HFF-Myc (cell line): ENCODE data around the gene NADSYN1.

ENCODE experiments used
- DNase-seq: peaks from one replicate; pipeline ENCODE4 v3.0.0-alpha.2; 2011; ENCODE audit warnings: low read depth; ENCODE audit errors: extremely low read depth
- H3K4me3 ChIP-seq: replicated peaks from 2 replicates; pipeline ENCODE4 v1.5.1; 2011; ENCODE audit warnings: low read depth, mild to moderate bottlenecking, control low read depth, low read length
- TF ChIP-seq, protein P1 (sequence below): IDR thresholded peaks from 2 replicates; pipeline ENCODE4 v1.5.1; 2012; ENCODE audit warnings: mild to moderate bottlenecking, low read depth, low read length, control low read depth; ENCODE audit errors: missing control alignments

The NADSYN1 gene

DNA sequence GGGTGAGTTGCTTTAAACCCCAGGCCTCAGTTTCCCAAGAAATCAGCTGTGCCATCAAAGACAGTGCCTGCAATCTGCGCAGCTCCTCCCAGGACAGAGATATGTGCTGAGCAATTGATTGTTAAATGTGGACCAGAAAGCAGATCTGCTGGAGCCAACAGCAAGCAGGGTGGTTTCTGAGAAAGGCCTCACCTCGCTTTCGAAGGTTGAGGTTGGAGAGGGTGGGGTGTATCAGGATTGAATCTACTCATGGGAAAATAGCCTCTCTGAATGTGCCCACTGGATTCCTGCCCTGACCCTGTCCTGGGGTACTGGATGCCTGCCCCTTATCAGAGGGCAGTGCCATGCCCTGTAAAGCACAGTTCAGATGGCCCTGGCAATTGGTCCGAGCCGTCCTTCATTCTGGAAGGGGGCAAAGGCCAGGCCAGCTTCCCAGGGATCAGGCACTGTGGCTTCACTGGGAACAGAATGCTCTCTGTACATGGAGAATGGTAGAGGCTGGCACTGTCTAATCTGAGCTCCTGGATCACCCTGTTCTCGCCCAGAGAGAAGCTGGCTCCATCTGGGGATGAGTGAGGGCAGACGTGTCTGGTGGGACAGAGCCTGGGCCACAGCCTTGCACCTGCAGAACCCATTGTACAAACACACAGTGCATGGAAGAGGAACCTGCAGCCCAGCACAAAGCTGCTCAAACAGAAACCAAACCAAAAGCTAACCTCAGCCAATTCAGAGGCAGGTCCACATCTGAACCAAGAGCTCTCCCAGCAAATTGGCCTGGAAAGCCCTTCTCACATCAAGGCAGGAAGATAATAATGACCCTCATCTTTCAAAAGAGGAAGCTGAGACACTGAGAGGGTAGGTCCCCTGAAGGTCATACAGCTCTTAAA is 20.0 kb upstream of the NADSYN1 start:
- H3K4me3 ChIP-seq = no peak overlapping the region
- no peak for DNase-seq
- TF ChIP-seq, protein P1, sequence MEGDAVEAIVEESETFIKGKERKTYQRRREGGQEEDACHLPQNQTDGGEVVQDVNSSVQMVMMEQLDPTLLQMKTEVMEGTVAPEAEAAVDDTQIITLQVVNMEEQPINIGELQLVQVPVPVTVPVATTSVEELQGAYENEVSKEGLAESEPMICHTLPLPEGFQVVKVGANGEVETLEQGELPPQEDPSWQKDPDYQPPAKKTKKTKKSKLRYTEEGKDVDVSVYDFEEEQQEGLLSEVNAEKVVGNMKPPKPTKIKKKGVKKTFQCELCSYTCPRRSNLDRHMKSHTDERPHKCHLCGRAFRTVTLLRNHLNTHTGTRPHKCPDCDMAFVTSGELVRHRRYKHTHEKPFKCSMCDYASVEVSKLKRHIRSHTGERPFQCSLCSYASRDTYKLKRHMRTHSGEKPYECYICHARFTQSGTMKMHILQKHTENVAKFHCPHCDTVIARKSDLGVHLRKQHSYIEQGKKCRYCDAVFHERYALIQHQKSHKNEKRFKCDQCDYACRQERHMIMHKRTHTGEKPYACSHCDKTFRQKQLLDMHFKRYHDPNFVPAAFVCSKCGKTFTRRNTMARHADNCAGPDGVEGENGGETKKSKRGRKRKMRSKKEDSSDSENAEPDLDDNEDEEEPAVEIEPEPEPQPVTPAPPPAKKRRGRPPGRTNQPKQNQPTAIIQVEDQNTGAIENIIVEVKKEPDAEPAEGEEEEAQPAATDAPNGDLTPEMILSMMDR = no peak

DNA sequence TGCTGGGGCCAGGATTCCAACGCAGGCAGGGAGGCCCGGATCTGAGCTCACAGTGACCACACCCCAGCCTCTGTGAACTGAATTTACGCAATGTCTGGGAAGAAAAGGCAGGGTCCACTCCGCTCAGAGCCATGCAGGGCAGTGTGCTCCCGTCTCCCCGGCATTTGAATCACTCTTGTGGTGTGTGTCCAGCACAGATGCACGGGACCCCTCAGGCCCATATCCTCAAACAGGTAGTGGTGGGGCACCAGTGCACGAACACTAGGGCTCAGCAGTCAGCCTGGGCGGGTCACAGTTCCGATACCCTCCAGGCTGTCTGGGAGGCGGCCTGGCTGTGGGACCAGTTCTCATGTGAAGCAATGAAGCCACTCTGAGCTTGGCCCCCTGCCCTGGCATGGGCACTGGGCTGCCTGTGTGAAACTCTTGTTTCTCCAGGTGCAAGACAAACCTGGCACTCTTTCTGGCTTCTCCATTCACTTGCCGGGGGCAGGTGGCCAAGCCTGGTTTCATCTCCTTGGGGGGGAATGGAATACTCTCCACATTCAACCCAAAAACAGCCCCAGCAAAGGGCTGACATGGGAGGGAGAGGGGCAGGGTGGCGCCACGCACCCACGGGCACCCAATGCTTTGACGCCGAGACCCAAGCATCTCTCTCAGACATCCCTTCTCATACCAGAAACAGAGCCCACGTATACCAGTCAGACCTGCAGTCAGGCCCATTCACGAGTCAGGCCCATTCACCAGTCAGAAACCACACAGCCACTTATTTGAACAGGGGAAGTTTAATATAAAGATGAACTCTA is 19.2 kb upstream of the NADSYN1 start:
- TF ChIP-seq, protein P1 = no peak
- H3K4me3 ChIP-seq = no peak overlapping the region
- no peak for DNase-seq

DNA sequence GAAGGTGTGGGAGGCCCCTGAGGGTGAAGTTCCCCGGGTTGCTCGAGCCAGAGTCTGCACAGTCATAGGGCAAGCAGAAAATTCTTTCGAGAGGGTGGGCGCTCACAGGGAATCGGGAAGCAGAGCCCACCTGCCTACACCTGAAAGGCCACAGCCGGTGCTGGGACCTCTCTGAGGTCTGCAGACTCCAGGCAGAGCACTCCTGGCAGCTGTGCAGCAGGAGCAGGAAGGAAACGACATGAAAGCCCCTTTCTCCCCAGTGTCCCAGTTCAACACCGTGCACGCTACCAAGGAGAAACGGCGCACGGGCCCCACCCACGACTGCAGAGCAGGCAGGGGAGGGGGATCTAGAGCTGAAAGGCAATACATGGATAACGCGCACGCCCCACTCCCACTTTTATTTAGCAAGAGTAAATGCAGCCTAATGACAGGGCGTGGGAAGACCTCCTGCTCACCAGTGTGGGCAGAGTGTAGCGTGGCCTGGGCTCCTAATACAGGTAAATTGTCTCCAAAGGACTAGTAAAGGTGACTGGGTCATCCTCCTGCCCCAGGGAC is 18.4 kb upstream of the NADSYN1 start:
- DNase-seq = no peak
- no peak overlapping the region for H3K4me3 ChIP-seq
- TF ChIP-seq, protein P1 = no peak

DNA sequence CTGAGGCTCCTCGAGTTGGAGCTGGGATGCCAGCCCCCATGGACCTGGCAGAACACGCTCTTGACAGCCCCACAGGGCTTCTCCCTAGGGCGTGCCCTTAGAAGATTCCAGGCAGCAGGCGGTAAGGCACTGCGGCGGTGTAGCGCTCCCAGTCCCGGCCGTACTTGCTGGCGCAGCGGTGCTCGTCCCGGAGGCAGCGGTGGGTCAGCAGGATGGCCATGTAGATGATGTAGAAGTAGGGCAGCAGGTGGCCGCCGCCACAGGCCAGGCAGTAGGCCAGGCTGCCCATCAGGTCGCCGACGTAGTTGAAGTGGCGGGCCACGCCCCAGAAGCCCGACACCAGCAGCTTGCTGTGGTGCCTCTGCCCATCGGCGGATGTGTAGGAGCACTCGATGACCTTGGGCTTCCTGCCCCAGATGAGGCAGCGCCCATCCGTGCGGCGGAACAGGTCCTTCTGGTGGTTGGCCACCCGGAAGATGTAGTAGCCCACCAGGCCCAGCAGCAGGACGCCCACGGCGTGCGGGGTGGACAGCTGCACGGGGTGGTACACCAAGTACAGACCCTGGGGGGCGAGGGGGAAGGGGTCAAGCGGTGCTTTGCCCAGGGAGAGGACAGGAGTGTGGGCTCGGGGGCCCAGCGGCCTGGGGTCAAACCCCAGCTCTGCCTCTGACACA is 17.6 kb upstream of the NADSYN1 start:
- no peak for DNase-seq
- TF ChIP-seq, protein P1 = no peak
- no peak overlapping the region for H3K4me3 ChIP-seq

DNA sequence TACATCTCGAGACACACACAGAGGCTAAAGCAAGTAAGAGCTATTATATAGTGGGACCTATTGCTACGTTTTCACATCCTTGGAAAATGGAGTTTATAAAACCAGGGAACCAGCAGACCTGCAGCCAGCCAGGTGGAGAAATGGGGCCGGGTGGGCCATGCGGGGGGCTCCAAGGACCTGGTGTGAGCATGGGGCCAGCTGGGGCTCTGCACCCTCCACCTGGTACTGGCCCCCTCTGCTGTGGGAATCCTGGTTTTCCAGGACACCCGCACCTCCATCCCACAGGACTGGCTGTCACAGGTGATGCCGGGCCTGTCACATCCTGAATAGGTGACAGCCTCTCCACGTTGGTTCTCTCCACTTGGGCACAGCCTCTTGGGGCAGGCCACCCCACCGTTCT is 16.1 kb upstream of the NADSYN1 start:
- no peak for DNase-seq
- TF ChIP-seq, protein P1 = no peak

DNA sequence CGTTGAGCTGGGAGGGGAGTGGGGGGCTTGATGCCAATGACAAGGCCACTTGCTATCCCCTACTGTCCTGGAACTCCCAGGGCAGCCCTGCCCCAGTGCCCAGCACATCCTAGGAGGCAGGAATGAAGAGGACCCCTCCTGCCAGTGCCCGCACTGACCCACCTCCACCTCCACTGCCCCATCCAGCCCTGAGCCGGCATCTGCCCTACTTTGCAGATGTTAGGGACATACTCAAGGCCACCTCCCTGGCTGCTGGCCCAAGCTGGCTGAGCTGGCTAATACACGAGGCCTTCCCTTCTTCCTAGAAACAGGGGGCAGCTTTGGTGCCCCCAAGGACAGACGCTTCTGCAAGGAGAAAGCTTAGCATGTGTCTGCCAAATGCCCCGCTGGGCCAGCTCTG is 15.6 kb upstream of the NADSYN1 start:
- TF ChIP-seq, protein P1 = no peak
- H3K4me3 ChIP-seq = no peak overlapping the region
- no peak for DNase-seq

More for the DNA sequence above, 16.1 kb upstream of the NADSYN1 start:
- H3K4me3 ChIP-seq = no peak overlapping the region
